ENCODE measurements around the gene ANOS1. TPM values are rescaled to one million over a fixed set of nuclear protein-coding genes. Genes with fewer than 3 reads are reported as not detected.
A peak's percentile ranks its signal among the peaks of the same experiment; 100 is the strongest.

Gene ANOS1
- total RNA-seq, 1 donor: 1.1 TPM

DNA sequence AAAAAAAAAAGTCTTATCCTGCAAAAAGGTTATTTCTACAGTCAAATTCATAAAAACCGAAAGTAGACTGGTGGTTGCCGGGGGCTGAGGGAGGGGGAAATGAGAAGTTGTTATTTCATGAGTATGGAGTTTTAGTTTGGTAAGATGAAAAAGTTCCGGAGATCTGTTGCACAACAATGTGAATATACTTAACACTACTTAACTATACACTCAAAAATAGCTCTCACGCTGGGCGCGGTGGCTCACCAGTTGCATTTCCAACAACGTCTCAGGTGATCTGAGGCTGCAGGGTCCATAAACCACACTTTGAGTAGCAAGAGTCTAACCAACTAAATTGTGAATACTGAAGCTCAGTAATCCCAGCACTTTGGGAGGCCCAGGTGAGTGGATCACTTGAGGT is 52.4 kb downstream of the ANOS1 start:
- Histone ChIP-seq H3K27me3 (ENCODE audit: insufficient read depth, low read length) (no peaks in the 10 kb centered on the region), H3K27ac (ENCODE audit: low read depth, low read length) (no peak overlapping the region), H3K36me3 (ENCODE audit: insufficient read depth, low read length) (no peaks in the 10 kb centered on the region), H2AFZ (ENCODE audit: low read length) (no peak overlapping the region), H4K20me1 (ENCODE audit: insufficient read depth, low read length) (no peaks in the 10 kb centered on the region), H3K4me2 (ENCODE audit: insufficient read depth, low read length) (no peak overlapping the region), H3K79me2 (ENCODE audit: insufficient read depth, low read length) (no peaks in the 10 kb centered on the region), H3K4me3 (ENCODE audit: insufficient read depth, low read length) (no peak overlapping the region), H3K9me3 (ENCODE audit: low read depth, low read length) (no peaks in the 10 kb centered on the region), H3K4me1 (ENCODE audit: insufficient read depth, low read length) (no peaks in the 10 kb centered on the region)
- TF ChIP-seq, protein P1, sequence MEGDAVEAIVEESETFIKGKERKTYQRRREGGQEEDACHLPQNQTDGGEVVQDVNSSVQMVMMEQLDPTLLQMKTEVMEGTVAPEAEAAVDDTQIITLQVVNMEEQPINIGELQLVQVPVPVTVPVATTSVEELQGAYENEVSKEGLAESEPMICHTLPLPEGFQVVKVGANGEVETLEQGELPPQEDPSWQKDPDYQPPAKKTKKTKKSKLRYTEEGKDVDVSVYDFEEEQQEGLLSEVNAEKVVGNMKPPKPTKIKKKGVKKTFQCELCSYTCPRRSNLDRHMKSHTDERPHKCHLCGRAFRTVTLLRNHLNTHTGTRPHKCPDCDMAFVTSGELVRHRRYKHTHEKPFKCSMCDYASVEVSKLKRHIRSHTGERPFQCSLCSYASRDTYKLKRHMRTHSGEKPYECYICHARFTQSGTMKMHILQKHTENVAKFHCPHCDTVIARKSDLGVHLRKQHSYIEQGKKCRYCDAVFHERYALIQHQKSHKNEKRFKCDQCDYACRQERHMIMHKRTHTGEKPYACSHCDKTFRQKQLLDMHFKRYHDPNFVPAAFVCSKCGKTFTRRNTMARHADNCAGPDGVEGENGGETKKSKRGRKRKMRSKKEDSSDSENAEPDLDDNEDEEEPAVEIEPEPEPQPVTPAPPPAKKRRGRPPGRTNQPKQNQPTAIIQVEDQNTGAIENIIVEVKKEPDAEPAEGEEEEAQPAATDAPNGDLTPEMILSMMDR (IDR thresholded peaks at IDR 0.05; ENCODE audit: extremely low read depth, low read depth, low read length): no peak
- DNase-seq (ENCODE audit: insufficient read length, low spot score, missing footprints): no peak

DNA sequence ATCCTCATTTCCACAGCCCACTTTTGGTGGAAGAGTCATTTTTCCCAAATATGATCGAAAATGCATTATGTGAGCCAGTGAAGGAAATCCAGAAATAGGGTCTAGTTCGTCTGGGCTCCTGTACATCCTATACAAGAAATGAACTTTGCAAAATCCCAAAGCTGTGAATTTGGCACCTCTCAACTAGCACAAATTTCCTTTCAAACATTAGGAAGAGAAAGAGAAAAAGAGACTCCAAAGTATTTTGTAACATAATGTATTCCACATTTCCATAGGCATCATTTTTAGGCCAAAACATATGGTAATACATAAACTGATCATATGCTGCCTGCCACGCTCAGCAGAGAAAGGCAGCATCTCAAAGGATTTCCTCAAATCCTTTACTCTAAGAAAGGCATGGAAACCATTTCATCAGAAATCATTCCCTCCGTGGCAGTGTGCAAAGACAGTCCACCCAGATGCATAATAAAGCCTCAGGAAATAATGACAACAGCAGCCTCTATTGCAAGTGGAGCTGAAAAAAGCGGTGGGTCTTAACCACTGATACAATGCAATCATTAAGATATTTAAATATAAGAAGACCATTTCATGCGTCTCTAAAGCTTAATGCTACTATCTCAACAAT is 56.8 kb downstream of the ANOS1 start:
- H3K9me3 ChIP-seq (ENCODE audit: low read depth, low read length): no peaks in the 10 kb centered on the region

DNA sequence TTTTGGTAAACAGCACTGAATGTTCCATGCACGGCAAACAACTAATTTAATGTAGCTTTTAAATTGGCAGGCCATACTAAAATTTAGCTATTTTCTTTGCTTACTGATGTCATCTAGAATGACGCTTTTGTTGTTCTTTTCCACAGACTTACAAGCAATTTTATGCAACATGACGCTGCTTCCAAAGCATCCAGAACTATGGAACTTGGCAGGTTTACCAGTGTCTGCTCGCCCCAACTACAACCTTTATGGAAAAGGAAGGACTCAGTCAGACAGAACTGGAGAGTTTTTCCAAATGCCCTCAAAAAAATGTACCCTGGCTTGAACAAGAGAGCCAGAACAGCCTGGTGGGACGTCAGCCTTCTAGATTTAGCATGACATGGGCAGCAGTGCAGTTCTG is 58.7 kb downstream of the ANOS1 start:
- H3K79me2 ChIP-seq (ENCODE audit: insufficient read depth, low read length): no peaks in the 10 kb centered on the region
- H2AFZ ChIP-seq (ENCODE audit: low read length): no peak overlapping the region
- H3K4me1 ChIP-seq (ENCODE audit: insufficient read depth, low read length): no peaks in the 10 kb centered on the region
- H3K4me2 ChIP-seq (ENCODE audit: insufficient read depth, low read length): no peak overlapping the region
- no peak overlapping the region for H3K27ac ChIP-seq (ENCODE audit: low read depth, low read length)
- no peaks in the 10 kb centered on the region for H3K36me3 ChIP-seq (ENCODE audit: insufficient read depth, low read length)
- no peaks in the 10 kb centered on the region for H4K20me1 ChIP-seq (ENCODE audit: insufficient read depth, low read length)
- TF ChIP-seq, protein P1 (IDR thresholded peaks at IDR 0.05; ENCODE audit: extremely low read depth, low read depth, low read length): no peak
- H3K9me3 ChIP-seq (ENCODE audit: low read depth, low read length): no peaks in the 10 kb centered on the region
- no peaks in the 10 kb centered on the region for H3K27me3 ChIP-seq (ENCODE audit: insufficient read depth, low read length)
- H3K4me3 ChIP-seq (ENCODE audit: insufficient read depth, low read length): no peak overlapping the region
- DNase-seq (ENCODE audit: insufficient read length, low spot score, missing footprints): no peak

More for the DNA sequence above, 56.8 kb downstream of the ANOS1 start:
- H3K36me3 ChIP-seq (ENCODE audit: insufficient read depth, low read length): no peaks in the 10 kb centered on the region
- no peaks in the 10 kb centered on the region for H4K20me1 ChIP-seq (ENCODE audit: insufficient read depth, low read length)
- H3K4me1 ChIP-seq (ENCODE audit: insufficient read depth, low read length): no peaks in the 10 kb centered on the region
- no peak overlapping the region for H2AFZ ChIP-seq (ENCODE audit: low read length)
- no peaks in the 10 kb centered on the region for H3K79me2 ChIP-seq (ENCODE audit: insufficient read depth, low read length)
- H3K4me2 ChIP-seq (ENCODE audit: insufficient read depth, low read length): no peak overlapping the region
- H3K4me3 ChIP-seq (ENCODE audit: insufficient read depth, low read length): no peak overlapping the region
- TF ChIP-seq, protein P1 (IDR thresholded peaks at IDR 0.05; ENCODE audit: extremely low read depth, low read depth, low read length): no peak
- no peak for DNase-seq (ENCODE audit: insufficient read length, low spot score, missing footprints)
- H3K27ac ChIP-seq (ENCODE audit: low read depth, low read length): no peak overlapping the region
- no peaks in the 10 kb centered on the region for H3K27me3 ChIP-seq (ENCODE audit: insufficient read depth, low read length)

DNA sequence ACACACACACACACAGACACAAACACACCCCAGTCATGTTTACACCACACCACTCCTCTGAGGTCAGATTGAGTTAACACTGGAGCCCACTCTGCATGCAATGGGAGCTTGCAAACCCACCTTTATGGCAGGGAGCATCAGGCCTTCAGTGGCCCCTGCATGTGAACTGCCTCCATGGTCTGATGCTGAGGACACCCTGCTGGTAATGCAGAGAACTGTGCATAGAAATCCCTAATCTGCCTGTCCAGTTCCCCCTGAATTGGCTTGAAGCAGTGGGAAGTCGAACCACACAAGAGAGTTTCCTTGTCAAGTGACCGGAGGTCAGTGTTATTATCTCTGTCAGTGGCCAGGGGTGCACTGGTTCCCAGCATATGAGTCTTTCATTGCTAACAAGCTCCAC is 59.8 kb downstream of the ANOS1 start:
- Histone ChIP-seq H4K20me1 (ENCODE audit: insufficient read depth, low read length) (no peaks in the 10 kb centered on the region), H3K36me3 (ENCODE audit: insufficient read depth, low read length) (no peaks in the 10 kb centered on the region), H3K79me2 (ENCODE audit: insufficient read depth, low read length) (no peaks in the 10 kb centered on the region), H3K27ac (ENCODE audit: low read depth, low read length) (no peak overlapping the region), H3K4me2 (ENCODE audit: insufficient read depth, low read length) (no peak overlapping the region), H3K4me1 (ENCODE audit: insufficient read depth, low read length) (no peaks in the 10 kb centered on the region), H2AFZ (ENCODE audit: low read length) (no peak overlapping the region), H3K27me3 (ENCODE audit: insufficient read depth, low read length) (no peaks in the 10 kb centered on the region), H3K4me3 (ENCODE audit: insufficient read depth, low read length) (no peak overlapping the region), H3K9me3 (ENCODE audit: low read depth, low read length) (no peaks in the 10 kb centered on the region)
- DNase-seq (ENCODE audit: insufficient read length, low spot score, missing footprints): peak; percentile 49
- TF ChIP-seq, protein P1 (IDR thresholded peaks at IDR 0.05; ENCODE audit: extremely low read depth, low read depth, low read length): no peak
